HCT116 (cell line): ENCODE data around the gene TWIST1.

Experiments
- EGR1 ChIP-seq: IDR thresholded peaks from 2 replicates; pipeline ENCODE4 v1.6.1; 2012; ENCODE audit warnings: low read depth
- JUND ChIP-seq: IDR thresholded peaks from 2 replicates; pipeline ENCODE4 v1.6.1; 2012
- POLR2A ChIP-seq: IDR thresholded peaks from 2 replicates; pipeline ENCODE4 v1.7.0; 2011; ENCODE audit warnings: borderline replicate concordance; ENCODE audit not compliant: insufficient read depth, insufficient read length; ENCODE audit errors: extremely low read depth
- POLR2AphosphoS5 ChIP-seq: IDR thresholded peaks from 2 replicates; pipeline ENCODE4 v1.6.1; 2011; ENCODE audit warnings: mild to moderate bottlenecking, low read depth, low read length, moderate library complexity
- TCF7L2 ChIP-seq: IDR thresholded peaks from 2 replicates; pipeline ENCODE4 v1.7.0; 2011; ENCODE audit warnings: borderline replicate concordance, inconsistent platforms; ENCODE audit not compliant: insufficient read depth, insufficient read length; ENCODE audit errors: extremely low read depth
- TF ChIP-seq, protein P1 (sequence below), 3 experiments: fragments of 200-600 bp in 1 of 3; sonication (generic) in 1 of 3; IDR thresholded peaks in 2 of 3; conservative IDR thresholded peaks in 1 of 3; 2 replicates each; pipeline ENCODE4 v1.5.1; 2012 to 2017; ENCODE audit warnings: low read depth in 2 of 3, low read length in 2 of 3, antibody characterized with exemption in 1 of 3, borderline replicate concordance in 1 of 3, control low read depth in 1 of 3, mild to moderate bottlenecking in 1 of 3, mixed read lengths in 1 of 3, mixed run types in 1 of 3, moderate library complexity in 1 of 3; ENCODE audit not compliant: insufficient read depth in 1 of 3

DNA sequence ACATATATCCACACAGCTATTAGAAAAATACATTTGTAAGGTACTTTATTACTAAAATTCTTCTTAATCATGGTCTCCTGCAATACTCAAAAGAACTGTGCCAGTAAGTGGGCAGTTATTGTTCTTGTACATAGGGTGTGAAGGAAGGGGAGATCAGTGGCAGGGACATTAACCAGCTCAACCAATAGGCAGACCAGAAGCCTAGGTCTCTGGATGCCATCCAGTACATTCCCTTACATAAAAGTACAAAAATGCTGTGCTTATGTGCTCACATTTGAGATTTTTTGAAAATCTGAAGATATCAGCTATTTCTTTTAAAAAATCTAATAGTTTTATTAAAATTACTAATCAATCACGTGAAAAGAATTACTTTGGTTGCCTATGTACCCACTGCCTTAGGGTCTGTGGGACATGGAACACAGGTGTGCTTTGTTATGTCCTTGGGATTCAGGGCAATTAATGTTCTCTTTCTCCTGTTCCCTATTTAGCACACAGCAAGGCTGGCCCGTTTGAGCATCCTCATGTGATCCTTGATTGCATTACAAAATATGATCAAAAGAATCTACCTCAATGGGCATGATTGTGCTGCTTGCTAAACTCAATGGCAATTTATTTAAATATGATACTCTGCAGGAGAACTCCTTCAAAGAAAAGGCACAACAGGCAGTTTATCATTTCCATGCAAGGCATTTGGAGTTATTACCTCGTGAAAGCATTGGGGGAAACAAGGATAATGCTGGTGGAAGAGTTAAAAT lies 22.7 kb downstream of the TWIST1 start:
- TF ChIP-seq, protein P1, sequence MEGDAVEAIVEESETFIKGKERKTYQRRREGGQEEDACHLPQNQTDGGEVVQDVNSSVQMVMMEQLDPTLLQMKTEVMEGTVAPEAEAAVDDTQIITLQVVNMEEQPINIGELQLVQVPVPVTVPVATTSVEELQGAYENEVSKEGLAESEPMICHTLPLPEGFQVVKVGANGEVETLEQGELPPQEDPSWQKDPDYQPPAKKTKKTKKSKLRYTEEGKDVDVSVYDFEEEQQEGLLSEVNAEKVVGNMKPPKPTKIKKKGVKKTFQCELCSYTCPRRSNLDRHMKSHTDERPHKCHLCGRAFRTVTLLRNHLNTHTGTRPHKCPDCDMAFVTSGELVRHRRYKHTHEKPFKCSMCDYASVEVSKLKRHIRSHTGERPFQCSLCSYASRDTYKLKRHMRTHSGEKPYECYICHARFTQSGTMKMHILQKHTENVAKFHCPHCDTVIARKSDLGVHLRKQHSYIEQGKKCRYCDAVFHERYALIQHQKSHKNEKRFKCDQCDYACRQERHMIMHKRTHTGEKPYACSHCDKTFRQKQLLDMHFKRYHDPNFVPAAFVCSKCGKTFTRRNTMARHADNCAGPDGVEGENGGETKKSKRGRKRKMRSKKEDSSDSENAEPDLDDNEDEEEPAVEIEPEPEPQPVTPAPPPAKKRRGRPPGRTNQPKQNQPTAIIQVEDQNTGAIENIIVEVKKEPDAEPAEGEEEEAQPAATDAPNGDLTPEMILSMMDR (IDR thresholded peaks at IDR 0.05 in 2 of 3, conservative IDR thresholded peaks at IDR 0.05 in 1 of 3; ENCODE audit: borderline replicate concordance in 1 of 3, insufficient read depth in 1 of 3, low read depth in 2 of 3, low read length in 2 of 3), result no peak
- no peak for TF ChIP-seq POLR2A
- TF ChIP-seq TCF7L2, result no peak
- no peak for TF ChIP-seq POLR2AphosphoS5
- TF ChIP-seq EGR1, result no peak
- TF ChIP-seq JUND, result no peak
